NT2/D1 (cell line): Measurements from ENCODE around the gene IGFALS.

Experiments
- SUZ12 ChIP-seq: IDR thresholded peaks from 2 replicates; pipeline ENCODE4 v1.6.1; 2011; ENCODE audit not compliant: insufficient read length, insufficient read depth; ENCODE audit errors: extremely low read depth
- YY1 ChIP-seq: IDR thresholded peaks from 2 replicates; pipeline ENCODE4 v1.6.1; 2011; ENCODE audit not compliant: insufficient read length, insufficient read depth

- no peak for TF ChIP-seq SUZ12
- TF ChIP-seq YY1, result no peak
These were observed 10.9 kb downstream of the IGFALS start, which contains the start of the genes NUBP2 and SPSB3 for GRCh38 chr16:1782408-1783264.
